Left lobe of liver (tissue), 2 donors: ENCODE results near the gene GABRQ. TPM values are rescaled to one million over a fixed set of nuclear protein-coding genes. Genes with fewer than 3 reads are reported as not detected.
"Not testable (repeated sequence)": the region's sequence is repeated elsewhere in the genome, so short reads cannot be mapped to it uniquely, and the experiment has no call there.

ENCODE experiments used
- ATAC-seq: fragments of 200-7000 bp; cut with Tn5 transposase; one replicate; pipeline ENCODE4 v1.9.1; 2020; ENCODE audit warnings: mild to moderate bottlenecking, moderate library complexity
- DNase-seq: peaks from one replicate; pipeline ENCODE4 v3.0.0-alpha.2; 2020; ENCODE audit warnings: low spot score
- total RNA-seq: library from RNA; stranded (reverse); gene quantifications from one replicate; pipeline ENCODE4 v1.2.1, GENCODE V29; 2021
- donor health status: DM: no; HTN: no; CAD: no; lungs with moderate emphysema.
- donor health status: DM: no; HTN: yes; CAD: no.

Gene GABRQ
- total RNA-seq, 1 donor from 2014 or later: not detected

DNA sequence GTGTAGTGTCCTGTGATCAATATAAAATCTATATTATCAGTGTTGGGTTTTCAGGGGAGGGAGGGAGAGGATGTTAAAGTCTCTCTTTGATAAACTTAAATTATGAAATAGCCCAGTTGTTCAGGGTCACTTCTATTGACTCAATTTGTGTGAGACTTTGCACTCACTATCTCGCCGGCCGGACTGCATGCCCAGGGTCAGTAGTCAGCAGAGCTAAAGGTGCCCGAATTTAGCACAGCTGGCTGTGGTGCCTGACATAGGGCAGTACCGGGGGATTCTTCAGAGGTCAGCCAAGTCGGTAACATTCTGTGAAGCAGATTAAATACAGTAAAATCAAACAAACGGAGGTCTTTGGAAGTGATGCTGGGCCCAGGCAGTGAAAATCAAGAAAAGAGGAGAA, 19.2 kb downstream of the GABRQ start:
- DNase-seq: peak; percentile 71
- ATAC-seq: peak; percentile 98

DNA sequence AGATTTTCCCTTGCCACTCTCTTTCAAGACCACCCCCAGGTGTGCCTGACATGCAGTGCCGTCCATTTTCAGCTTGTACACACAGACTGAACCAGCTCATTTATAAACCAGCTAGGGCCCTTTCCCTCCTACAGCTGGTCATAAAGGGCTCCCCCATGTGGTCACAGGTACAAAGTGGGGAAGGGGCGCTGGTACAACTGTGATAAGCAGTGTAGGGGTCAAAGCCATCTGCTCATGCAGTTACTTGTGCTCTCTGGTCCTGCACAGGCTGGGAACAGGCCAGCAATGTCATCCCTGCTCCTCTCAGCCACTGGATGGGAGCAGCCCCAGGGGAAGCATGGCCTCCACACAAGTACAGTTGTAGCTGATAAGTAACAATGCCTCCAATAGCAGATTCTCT, 20.6 kb downstream of the GABRQ start:
- no peak for ATAC-seq

DNA sequence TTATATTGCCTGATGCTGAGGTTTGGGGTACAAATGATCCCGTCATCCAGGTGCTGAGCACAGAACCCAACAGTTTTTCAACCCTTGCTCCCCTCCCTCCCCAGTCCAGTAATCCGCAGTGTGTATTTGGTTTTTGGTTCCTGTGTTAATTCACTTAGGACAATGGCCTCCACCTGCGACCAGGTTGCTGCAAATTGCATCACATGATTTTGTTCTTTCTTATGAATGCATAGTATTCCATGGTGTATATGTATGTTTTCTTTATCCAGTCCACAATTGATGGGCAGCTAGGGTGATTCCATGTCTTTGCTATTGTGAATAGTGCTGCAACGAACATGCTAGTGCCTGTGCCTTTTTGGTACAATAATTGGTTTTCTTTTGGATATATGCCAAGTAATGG, 25.4 kb downstream of the GABRQ start:
- no peak for ATAC-seq
- DNase-seq: no peak

More for the DNA sequence above, 20.6 kb downstream of the GABRQ start:
- DNase-seq: no peak

DNA sequence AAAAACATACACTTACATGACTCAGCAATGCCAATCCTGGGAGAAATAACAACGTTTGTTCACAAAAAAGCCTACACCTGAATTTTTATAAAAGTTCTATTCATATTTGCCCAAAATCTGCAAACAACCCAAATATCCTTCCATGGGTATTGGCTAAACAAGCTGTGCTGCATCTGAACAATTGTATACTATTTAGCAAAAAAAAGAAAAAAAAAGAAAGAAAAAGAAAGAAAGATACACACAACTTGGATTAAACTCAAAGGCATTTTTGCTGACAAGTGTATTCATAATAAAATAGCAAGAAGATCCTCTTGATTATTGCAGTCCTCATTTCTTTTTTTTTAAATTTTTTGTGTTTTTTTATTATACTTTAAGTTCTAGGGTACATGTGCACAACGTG, 36.4 kb downstream of the GABRQ start:
- DNase-seq (no peak), ATAC-seq (no peak)

DNA sequence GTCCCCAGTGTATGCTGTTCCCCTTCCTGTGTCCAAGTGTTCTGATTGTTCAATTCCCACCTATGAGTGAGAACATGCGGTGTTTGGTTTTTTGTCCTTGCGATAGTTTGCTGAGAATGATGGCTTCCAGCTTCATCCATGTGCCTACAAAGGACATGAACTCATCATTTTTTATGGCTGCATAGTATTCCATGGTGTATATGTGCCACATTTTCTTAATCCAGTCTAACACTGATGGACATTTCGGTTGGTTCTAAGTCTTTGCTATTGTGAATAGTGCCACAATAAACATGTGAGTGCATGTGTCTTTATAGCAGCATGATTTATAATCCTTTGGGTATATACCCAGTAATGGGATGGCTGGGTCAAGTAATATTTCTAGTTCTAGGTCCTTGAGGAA, 37.0 kb downstream of the GABRQ start:
- DNase-seq, ATAC-seq: not testable (repeated sequence)

DNA sequence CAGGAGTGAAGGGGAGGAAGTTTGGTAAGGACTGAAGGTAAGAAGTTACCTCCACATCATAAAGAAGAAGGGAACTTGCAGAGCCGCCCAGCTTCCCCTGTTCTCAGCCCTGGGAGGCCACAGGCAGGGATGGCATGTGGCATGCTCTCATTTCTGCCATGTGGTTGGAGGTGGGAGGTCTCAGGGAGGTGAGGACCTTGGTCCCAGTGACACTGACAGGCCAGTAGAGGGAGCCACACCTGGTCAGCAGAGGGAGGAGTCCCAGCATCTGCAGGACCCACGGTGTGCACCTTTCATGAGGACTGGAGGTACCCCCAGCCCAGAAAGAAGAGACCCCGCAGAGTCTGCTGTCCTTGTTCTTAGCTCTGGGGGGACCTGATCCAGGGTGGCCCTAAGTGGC, 43.3 kb downstream of the GABRQ start:
- ATAC-seq: peak; percentile 86
- DNase-seq: not testable (repeated sequence)

DNA sequence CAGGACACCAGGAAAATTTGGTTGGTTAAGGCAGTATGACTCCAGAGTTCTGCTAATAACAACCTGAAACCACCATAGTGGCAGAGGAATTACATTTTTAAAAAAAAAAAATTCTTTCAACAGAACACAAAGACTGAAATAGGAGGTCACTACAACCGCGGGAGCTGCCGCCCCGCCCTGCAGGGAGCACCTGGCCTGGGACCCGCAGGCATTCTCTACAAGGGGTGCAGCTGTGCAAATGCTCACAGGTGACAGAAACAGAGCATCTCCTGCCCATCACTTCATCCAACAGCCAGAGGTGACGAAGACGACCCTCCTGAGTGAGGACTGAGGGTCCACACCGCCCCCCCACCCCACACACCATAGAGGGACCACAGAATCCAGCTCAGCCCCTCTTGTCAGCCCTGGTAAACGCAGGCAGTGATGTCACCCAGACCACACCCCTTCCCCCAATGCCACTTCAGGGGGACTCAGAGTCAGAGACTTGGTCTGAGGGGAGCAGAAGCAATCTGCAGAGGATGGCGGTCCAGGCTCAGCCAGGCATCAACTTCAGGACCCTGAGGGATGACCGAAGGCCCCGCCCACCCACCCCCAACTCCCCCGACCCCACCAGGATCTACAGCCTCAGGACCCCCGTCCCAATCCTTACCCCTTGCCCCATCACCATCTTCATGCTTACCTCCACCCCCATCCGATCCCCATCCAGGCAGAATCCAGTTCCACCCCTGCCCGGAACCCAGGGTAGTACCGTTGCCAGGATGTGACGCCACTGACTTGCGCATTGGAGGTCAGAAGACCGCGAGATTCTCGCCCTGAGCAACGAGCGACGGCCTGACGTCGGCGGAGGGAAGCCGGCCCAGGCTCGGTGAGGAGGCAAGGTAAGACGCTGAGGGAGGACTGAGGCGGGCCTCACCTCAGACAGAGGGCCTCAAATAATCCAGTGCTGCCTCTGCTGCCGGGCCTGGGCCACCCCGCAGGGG, 60.5 kb downstream of the GABRQ start, which contains the start of gene MAGEA3:
Gene MAGEA3 (plus strand): TSS at position 843 of the 980 bp plus-strand sequence. CDS start 2,039 bp downstream, outside the sequence.
- DNase-seq, ATAC-seq: not testable (repeated sequence)

DNA sequence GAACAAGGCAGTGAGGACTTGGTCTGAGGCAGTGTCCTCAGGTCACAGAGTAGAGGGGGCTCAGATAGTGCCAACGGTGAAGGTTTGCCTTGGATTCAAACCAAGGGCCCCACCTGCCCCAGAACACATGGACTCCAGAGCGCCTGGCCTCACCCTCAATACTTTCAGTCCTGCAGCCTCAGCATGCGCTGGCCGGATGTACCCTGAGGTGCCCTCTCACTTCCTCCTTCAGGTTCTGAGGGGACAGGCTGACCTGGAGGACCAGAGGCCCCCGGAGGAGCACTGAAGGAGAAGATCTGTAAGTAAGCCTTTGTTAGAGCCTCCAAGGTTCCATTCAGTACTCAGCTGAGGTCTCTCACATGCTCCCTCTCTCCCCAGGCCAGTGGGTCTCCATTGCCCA, 62.7 kb downstream of the GABRQ start:
- ATAC-seq, DNase-seq: not testable (repeated sequence)

DNA sequence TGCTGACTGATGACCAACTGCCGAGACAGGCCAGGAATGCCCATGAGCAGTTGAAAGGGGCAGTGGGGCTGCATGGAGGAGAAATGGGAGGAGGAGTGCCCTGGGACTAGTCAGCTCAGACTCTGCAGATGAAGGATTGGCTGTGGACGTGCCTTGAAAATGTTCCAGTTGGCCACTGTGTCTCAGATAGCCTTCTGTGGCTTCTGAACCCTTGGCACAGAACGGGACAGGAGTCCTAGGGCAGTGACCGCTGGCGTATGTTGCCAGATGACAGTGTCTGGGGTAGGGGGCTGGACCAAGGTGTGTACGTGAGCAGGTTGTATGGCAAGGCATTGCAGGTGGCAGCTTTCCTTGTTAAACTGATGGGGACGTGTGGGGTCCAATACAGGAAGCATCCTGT, 68.8 kb downstream of the GABRQ start:
- not testable (repeated sequence) for DNase-seq
- ATAC-seq: peak; percentile 99

Other genes starting within 250 kb of the GABRQ start
- not detected for gene GABRA3, start 186.6 kb upstream of the GABRQ start, total RNA-seq
- gene MAGEA3, start 60.9 kb downstream of the GABRQ start, total RNA-seq: not detected
- gene CSAG2, start 71.4 kb downstream of the GABRQ start, total RNA-seq: not detected
- not detected for gene MAGEA2B, start 76.7 kb downstream of the GABRQ start, total RNA-seq
- gene CSAG1, start 95.8 kb downstream of the GABRQ start, total RNA-seq: not detected
- not detected for gene MAGEA12, start 95.9 kb downstream of the GABRQ start, total RNA-seq
- gene MAGEA2, start 115.9 kb downstream of the GABRQ start, total RNA-seq: not detected
- gene CSAG3, start 121.3 kb downstream of the GABRQ start, total RNA-seq: not detected
- 0.25 TPM for gene MAGEA6, start 131.8 kb downstream of the GABRQ start, total RNA-seq
- gene CETN2, start 192.9 kb downstream of the GABRQ start, total RNA-seq: 12.2 TPM
- 22.0 TPM for gene NSDHL, start 193.2 kb downstream of the GABRQ start, total RNA-seq